GM21529 (cell line): ENCODE results near the gene TBCB.
A peak's percentile ranks its signal among the peaks of the same experiment; 100 is the strongest.
"Not testable (repeated sequence)": the region's sequence is repeated elsewhere in the genome, so short reads cannot be mapped to it uniquely, and the experiment has no call there.

Source experiments
- ATAC-seq: cut with Tn5 transposase; IDR thresholded peaks from one replicate; pipeline ENCODE4 v1.9.1; 2021; ENCODE audit not compliant: unreplicated experiment

Gene TBCB

DNA sequence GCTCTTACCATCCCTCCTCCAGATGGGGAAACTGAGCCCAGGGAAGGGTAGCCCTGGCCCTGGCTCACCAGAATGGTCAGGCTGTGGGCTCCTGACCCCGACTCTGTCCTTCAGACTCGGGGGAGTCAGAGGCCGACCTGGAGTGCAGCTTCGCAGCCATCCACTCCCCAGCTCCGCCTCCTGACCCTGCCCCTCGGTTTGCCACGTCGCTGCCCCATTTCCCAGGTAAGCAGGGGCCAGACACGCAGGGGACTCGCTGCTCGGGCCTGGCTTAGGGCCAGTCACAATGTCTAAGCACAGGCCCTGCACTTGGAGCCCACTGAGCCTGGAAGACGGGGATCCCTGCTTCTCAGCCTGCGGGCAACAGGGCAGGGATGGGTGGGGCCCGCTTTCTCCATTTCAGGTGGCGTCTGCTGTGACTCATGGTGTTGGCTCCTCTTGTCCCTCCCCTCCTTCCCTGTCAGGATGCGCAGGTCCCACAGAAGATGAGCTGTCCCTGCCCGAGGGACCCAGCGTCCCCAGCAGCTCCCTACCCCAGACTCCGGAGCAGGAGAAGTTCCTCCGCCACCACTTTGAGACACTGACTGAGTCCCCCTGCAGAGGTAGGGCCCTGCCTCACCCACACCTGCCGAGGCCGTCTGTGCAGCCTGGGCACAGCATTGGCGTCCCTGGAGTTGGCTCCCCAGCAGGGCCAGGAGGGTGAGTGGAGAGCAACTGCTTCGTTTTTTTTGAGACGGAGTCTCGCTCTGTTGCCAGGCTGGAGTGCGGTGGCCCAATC is 13.5 kb upstream of the TBCB start:
- no peak for ATAC-seq

- ATAC-seq = no peak
Measured at GRCh38 chr19:36103040-36103626, 12.1 kb upstream of the TBCB start.

DNA sequence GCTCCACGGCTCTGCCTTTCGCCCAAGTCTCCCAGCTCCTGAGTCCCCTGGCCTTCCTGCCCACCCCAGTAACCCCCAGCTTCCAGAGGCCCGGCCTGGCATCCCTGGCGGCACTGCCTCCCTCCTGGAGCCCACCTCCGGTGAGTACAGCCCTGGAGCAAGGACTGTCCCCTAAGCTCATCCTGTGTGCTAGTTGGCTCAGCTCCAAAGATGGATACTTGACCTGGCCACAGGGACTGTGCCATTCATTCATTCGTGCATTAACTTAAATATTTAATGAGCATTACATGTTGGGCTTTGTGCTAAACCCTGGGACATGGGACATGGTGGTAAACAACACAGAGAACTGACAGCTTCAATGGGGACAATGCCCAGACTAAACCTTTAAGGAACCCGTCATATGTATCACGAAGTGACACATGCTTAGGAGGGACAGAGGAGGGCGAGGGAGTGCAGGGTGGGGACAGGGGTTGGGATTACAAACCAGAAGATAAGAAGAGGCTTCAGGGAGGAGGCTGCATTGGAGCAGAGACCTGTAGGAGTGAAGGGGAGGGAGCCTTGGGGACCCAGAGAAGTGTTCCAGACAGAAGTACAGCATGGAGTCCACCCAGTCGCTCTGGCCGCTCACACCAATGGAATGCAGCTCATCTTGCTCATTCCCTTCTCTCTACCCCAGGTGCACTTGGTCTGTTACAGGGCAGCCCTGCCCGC is 11.3 kb upstream of the TBCB start:
- no peak for ATAC-seq

DNA sequence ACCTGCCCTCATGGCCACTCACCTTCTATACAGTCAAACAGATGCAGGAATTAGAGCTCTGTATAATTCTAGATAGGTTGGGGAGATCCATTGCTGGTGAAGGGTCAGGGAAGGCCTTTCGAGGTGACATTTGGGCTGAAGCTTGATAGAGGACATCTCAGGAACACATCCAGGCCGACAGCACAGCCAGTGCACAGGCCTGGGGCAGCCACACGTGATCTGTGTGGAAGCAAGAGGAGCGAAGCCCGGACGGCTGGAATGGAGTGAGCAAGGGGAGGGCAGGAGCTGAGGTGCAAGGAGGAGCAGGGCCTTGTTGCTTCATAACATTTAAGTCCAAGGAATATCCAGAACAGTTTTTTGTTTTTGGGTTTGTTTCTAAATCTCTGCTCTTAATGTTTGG is 8.8 kb upstream of the TBCB start:
- no peak for ATAC-seq

GRCh38 chr19:36106991-36107390 is 8.3 kb upstream of the TBCB start:
- ATAC-seq = no peak

DNA sequence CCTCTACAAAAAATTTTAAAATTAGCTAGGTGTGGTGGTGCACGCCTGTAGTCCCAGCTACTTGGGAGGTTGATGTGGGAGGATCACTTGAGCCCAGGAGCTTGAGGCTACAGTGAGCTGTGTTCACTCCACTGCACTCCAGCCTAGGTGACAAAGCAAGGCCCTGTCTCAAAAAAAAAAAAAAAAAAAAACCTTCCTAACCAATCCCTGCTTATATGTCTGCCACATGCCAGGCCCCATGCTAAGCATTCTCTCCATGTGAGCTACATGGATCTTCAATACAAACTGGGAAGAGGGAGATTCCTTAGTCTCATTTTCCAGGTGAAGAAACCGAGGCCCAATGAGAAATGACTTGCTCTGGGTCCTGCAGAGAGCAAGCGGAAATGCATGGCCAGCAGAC is 6.6 kb upstream of the TBCB start:
- no peak for ATAC-seq

DNA sequence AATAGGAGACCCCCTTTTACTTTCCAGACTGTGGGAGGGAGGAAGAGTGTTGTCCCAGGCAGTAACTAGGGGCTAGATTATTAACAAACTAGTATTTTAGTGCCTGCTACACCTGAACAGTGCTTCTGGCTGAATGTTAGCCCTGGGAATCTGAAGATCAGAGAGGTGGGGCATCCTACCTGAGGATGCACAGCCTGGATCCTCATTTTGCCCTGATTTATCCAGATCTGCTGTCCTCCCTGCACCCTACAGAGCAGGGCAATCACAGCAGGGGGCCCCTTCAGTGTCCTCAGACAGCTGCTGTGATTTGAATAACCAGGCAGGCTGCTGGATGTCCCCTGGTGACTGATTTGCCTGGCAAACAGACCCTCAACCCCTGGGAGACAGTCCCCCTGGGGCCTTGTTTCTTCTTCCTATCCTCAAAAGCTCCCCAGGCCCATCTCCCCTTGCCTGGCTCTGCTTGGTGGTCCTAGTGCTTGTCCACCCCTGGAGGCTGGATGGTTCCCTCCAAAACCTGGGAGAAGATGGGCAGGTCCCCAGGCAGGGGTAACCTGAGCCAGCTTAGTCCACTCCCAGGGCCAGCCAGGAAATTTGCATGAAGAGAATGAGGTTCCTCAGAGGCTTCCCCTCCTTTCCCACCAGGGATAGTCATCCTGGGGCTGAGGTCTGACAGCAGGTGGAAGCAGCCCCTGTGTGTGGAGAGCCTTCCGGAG is 4.6 kb upstream of the TBCB start, which contains the start of gene OVOL3:
Gene OVOL3, plus strand, starts transcription at position 657 of the 713 bp plus-strand sequence. CDS start 60 bp downstream, outside the sequence.
- no peak for ATAC-seq

DNA sequence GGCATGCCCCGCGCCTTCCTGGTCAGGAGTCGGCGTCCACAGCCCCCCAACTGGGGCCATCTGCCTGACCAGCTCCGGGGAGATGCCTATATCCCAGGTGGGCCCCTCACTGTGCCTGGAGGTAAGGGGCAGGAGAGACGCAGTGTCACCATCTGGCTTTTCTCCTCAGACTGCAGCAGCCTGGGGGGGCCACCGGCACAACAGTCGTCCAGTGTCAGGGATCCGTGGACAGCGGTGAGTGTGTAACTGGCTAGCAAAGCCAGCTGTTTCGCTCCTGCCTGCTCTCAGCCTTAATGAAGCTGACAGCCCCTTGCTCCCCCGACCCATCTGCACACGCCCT is 4.1 kb upstream of the TBCB start:
- ATAC-seq = no peak

GRCh38 chr19:36112678-36113077 is 2.6 kb upstream of the TBCB start:
- ATAC-seq = no peak

DNA sequence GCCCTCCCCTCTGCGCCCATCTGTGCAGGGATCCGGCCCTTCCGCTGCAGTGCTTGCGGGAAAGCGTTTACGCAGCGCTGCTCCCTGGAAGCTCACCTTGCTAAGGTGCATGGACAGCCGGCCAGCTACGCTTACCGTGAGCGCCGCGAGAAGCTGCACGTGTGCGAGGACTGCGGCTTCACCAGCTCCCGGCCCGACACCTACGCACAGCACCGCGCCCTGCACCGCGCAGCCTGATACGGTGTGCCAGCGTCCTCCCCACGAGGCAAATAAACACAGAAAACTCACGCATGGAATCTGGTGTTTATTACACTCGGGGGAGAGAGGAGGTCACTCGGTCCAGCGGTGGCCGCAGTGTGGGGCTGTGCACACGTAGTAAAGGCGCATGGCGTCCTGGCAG is 1.8 kb upstream of the TBCB start:
- no peak for ATAC-seq

DNA sequence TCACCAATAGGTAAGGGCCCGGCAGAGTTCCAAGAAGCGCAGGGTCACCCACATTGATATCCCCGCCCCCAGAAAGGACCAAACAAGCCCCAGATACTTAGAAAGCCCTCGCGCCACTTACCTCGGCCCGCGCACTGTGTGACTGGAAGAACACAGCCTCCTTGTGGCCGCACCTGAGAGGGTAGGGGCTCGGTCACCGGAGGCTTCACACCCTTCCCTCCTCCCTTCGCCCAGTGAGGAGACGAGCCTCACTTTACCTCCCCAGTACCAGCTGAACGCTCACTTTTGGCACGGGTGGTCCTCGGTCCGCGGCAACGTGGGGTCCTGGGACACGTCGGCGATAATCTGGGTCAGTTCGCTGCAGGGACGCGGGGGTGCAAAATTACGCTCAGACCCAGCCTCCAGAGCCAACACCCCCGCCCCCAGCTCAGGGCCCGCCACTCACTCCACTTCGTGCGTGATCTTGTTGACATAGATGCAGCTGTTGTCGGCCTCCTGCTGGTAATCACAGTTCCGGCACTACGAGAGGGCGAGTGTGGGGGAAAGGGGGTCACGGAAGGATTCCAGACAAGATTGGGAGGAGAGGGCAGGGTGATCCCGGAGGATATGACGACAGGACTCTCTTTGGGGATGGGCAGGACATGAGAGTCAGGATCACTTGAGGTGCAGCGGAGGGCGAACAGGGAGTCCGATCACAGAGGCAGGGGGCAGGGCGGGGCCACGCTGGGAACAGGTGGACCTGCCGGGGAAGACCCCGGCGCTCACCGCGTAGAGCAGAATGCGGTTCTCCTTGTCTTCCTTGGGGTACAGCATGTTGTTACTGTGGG is 1.2 kb upstream of the TBCB start:
- no peak for ATAC-seq

GRCh38 chr19:36114721-36115452 is 381 bp upstream of the TBCB start, which contains the start of gene POLR2I:
Gene POLR2I, minus strand, starts transcription at chr19:36114875. Its CDS starts 19 bp downstream, at chr19:36114856.
- peak; percentile 78 for ATAC-seq

- no peak for ATAC-seq
Measured at GRCh38 chr19:36116344-36116637, 1.0 kb downstream of the TBCB start.

GRCh38 chr19:36120092-36120983 is 5.1 kb downstream of the TBCB start:
- no peak for ATAC-seq

GRCh38 chr19:36120984-36121358 is 5.7 kb downstream of the TBCB start:
- ATAC-seq = no peak

DNA sequence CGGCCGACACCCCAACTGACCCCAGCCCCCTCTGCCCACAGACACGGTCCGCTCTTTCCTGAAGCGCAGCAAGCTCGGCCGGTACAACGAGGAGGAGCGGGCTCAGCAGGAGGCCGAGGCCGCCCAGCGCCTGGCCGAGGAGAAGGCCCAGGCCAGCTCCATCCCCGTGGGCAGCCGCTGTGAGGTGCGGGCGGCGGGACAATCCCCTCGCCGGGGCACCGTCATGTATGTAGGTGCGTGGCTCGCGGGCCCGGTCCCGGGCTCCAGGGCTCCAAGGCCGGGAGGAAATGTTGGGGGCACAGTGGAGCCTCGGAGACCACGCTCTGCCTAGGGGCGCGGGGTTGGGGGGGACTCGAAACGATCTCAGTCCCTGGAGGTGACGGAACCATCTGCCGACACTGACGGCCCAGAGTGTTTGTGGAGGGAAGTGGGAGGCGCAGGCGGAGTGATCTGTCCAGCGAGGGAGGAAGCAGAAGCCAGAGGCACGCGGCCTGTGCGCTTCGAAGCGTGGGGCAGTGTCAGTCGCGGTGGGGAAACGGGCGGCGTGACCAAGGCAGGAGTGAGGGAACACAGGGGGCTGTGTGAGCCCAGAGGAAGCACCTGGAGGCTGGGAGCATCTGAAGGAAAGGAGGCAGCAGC is 6.3 kb downstream of the TBCB start:
- no peak for ATAC-seq

- ATAC-seq = no peak
Measured at GRCh38 chr19:36125557-36125956, 10.3 kb downstream of the TBCB start.

DNA sequence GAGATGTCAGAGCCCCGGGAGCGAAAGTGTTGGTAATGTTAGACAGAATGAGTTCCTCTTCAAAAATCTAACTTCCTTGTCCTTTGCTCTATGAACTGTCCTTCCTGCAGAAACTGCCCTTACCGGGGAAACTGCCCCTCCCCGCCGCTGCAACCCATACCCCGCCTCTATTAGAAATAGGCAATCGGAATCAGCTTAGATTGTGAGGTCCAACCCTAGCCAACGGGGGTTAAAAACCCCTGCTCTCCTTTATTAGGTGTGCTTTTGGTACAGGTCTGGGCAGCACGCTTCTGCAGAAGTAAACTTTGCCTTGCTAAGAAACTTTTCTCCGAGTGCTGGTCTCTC is 13.1 kb downstream of the TBCB start:
- ATAC-seq = peak; percentile 15

GRCh38 chr19:36131221-36131620 is 16.0 kb downstream of the TBCB start:
- not testable (repeated sequence) for ATAC-seq
